SK-N-SH treated with all-trans-retinoic acid at 6 μM for 48 hours (cell line): ENCODE data around the gene TGM1.

Experiments used
- BACH2 ChIP-seq: fragments of 250-450 bp; sonication (Bioruptor Pico); IDR thresholded peaks from 2 replicates; pipeline ENCODE4 v1.9.0; 2021; ENCODE audit warnings: mild to moderate bottlenecking, borderline replicate concordance
- PPARA ChIP-seq: fragments of 250-450 bp; sonication (Bioruptor Pico); IDR thresholded peaks from 2 replicates; pipeline ENCODE4 v1.5.0; 2020; ENCODE audit warnings: mild to moderate bottlenecking, borderline replicate concordance
- TCF4 ChIP-seq: fragments of 250-450 bp; sonication (Bioruptor Pico); IDR thresholded peaks from 2 replicates; pipeline ENCODE4 v1.8.0; 2021; ENCODE audit warnings: mild to moderate bottlenecking, moderate library complexity, borderline replicate concordance
- ZFP30 ChIP-seq: fragments of 450-650 bp; formaldehyde crosslinking; IDR thresholded peaks from 2 replicates; pipeline ENCODE4 v1.5.0; 2022; ENCODE audit warnings: mild to moderate bottlenecking, moderate library complexity

- TF ChIP-seq ZFP30 (no peak), TCF4 (no peak), BACH2 (CRISPR knock-in tag) (no peak), PPARA (CRISPR knock-in tag) (no peak)
Measured at GRCh38 chr14:24298892-24299254, 35.9 kb upstream of the TGM1 start.
